Measurements from ENCODE around the gene TEK. TPM values are rescaled to one million over a fixed set of nuclear protein-coding genes. Genes with fewer than 3 reads are reported as not detected.
"Not testable (repeated sequence)": the region's sequence is repeated elsewhere in the genome, so short reads cannot be mapped to it uniquely, and the experiment has no call there.

The TEK gene
- not detected for polyA plus RNA-seq

GRCh38 chr9:27108981-27109541 is at the start of gene TEK:
TEK (plus strand) TSS chr9:27109225; CDS start chr9:27109591, 366 bp downstream.
- Mint-ChIP-seq H3K36me3 (no peaks in the 10 kb centered on the region), H3K4me3 (no peak within 1 kb of the TSS), H3K4me1 (no peaks in the 10 kb centered on the region), H3K9me3 (no peaks in the 10 kb centered on the region), H3K27me3 (peaks cover 6% of the 10 kb centered on the region), H3K27ac (no peak within 1 kb of the TSS)

- Mint-ChIP-seq H3K9me3 (no peaks in the 10 kb centered on the region), H3K27ac (no peak overlapping the region), H3K4me3 (no peak overlapping the region), H3K27me3 (no peaks in the 10 kb centered on the region), H3K4me1 (no peaks in the 10 kb centered on the region), H3K36me3 (peaks cover 3% of the 10 kb centered on the region)
Observed at GRCh38 chr9:27059412-27059811, 49.6 kb upstream of the TEK start.

- peaks cover 3% of the 10 kb centered on the region for H3K36me3 Mint-ChIP-seq
- no peak overlapping the region for H3K27ac Mint-ChIP-seq
Observed at GRCh38 chr9:27059907-27060306, 49.1 kb upstream of the TEK start.

GRCh38 chr9:27065288-27065687 is 43.7 kb upstream of the TEK start:
- no peaks in the 10 kb centered on the region for H3K27me3 Mint-ChIP-seq
- peaks cover 3% of the 10 kb centered on the region for H3K36me3 Mint-ChIP-seq
- H3K9me3 Mint-ChIP-seq = no peaks in the 10 kb centered on the region
- H3K4me3 Mint-ChIP-seq = no peak overlapping the region
- no peaks in the 10 kb centered on the region for H3K4me1 Mint-ChIP-seq
- H3K27ac Mint-ChIP-seq = no peak overlapping the region

More at GRCh38 chr9:27059907-27060306, 49.1 kb upstream of the TEK start:
- Mint-ChIP-seq H3K9me3 (no peaks in the 10 kb centered on the region), H3K4me1 (no peaks in the 10 kb centered on the region), H3K4me3 (no peak overlapping the region), H3K27me3 (no peaks in the 10 kb centered on the region)

- no peak overlapping the region for H3K27ac Mint-ChIP-seq
- H3K36me3 Mint-ChIP-seq = peaks cover 2% of the 10 kb centered on the region
- no peaks in the 10 kb centered on the region for H3K9me3 Mint-ChIP-seq
- H3K27me3 Mint-ChIP-seq = no peaks in the 10 kb centered on the region
- peaks cover 0 to 3% (median 0%) of the 10 kb centered on the region in 3 donors for H3K4me1 Mint-ChIP-seq
- H3K4me3 Mint-ChIP-seq = no peak overlapping the region
Observed at GRCh38 chr9:27073841-27074728, 34.9 kb upstream of the TEK start.

- H3K4me1 Mint-ChIP-seq = peaks cover 0 to 3% (median 0%) of the 10 kb centered on the region in 3 donors
- H3K36me3 Mint-ChIP-seq = peaks cover 2% of the 10 kb centered on the region
- H3K27me3 Mint-ChIP-seq = no peaks in the 10 kb centered on the region
Observed at GRCh38 chr9:27078685-27079084, 30.3 kb upstream of the TEK start.

GRCh38 chr9:27085456-27085855 is 23.6 kb upstream of the TEK start:
- Mint-ChIP-seq H3K27ac (no peak overlapping the region), H3K9me3 (no peaks in the 10 kb centered on the region)

More at GRCh38 chr9:27078685-27079084, 30.3 kb upstream of the TEK start:
- no peak overlapping the region for H3K27ac Mint-ChIP-seq
- no peaks in the 10 kb centered on the region for H3K9me3 Mint-ChIP-seq
- no peak overlapping the region for H3K4me3 Mint-ChIP-seq

GRCh38 chr9:27086818-27087680 is 22.0 kb upstream of the TEK start:
- Mint-ChIP-seq H3K27me3 (peaks cover 5% of the 10 kb centered on the region), H3K4me3 (no peak overlapping the region), H3K4me1 (no peaks in the 10 kb centered on the region), H3K36me3 (no peaks in the 10 kb centered on the region), H3K27ac (no peak overlapping the region), H3K9me3 (no peaks in the 10 kb centered on the region)

More at GRCh38 chr9:27085456-27085855, 23.6 kb upstream of the TEK start:
- Mint-ChIP-seq H3K27me3 (peaks cover 5% of the 10 kb centered on the region), H3K4me3 (no peak overlapping the region), H3K36me3 (no peaks in the 10 kb centered on the region), H3K4me1 (no peaks in the 10 kb centered on the region)

GRCh38 chr9:27088981-27089380 is 20.0 kb upstream of the TEK start:
- Mint-ChIP-seq H3K4me3 (no peak overlapping the region), H3K9me3 (no peaks in the 10 kb centered on the region), H3K4me1 (no peaks in the 10 kb centered on the region), H3K36me3 (no peaks in the 10 kb centered on the region), H3K27ac (no peak overlapping the region), H3K27me3 (peaks cover 12% of the 10 kb centered on the region)

- no peaks in the 10 kb centered on the region for H3K4me1 Mint-ChIP-seq
- peaks cover 0 to 2% (median 0%) of the 10 kb centered on the region in 3 donors for H3K9me3 Mint-ChIP-seq
- no peak overlapping the region for H3K4me3 Mint-ChIP-seq
- H3K36me3 Mint-ChIP-seq = peaks cover 2% of the 10 kb centered on the region
- peaks cover 14% of the 10 kb centered on the region for H3K27me3 Mint-ChIP-seq
- H3K27ac Mint-ChIP-seq = no peak overlapping the region
Observed at GRCh38 chr9:27089706-27090105, 19.3 kb upstream of the TEK start.

GRCh38 chr9:27090231-27090630 is 18.8 kb upstream of the TEK start:
- Mint-ChIP-seq H3K27me3 (peaks cover 19% of the 10 kb centered on the region), H3K9me3 (peaks cover 0 to 2% (median 0%) of the 10 kb centered on the region in 3 donors), H3K4me3 (no peak overlapping the region), H3K36me3 (peaks cover 2% of the 10 kb centered on the region), H3K27ac (no peak overlapping the region), H3K4me1 (no peaks in the 10 kb centered on the region)

- Mint-ChIP-seq H3K36me3 (peaks cover 2% of the 10 kb centered on the region), H3K27ac (no peak overlapping the region), H3K27me3 (peaks cover 19% of the 10 kb centered on the region), H3K9me3 (peaks cover 0 to 2% (median 0%) of the 10 kb centered on the region in 3 donors), H3K4me3 (no peak overlapping the region), H3K4me1 (no peaks in the 10 kb centered on the region)
Observed at GRCh38 chr9:27090711-27091110, 18.3 kb upstream of the TEK start.

- H3K4me3 Mint-ChIP-seq, H3K36me3 Mint-ChIP-seq, H3K4me1 Mint-ChIP-seq, H3K27ac Mint-ChIP-seq, H3K9me3 Mint-ChIP-seq: not testable (repeated sequence)
- H3K27me3 Mint-ChIP-seq = peaks cover 24% of the 10 kb centered on the region
Observed at GRCh38 chr9:27092496-27092895, 16.5 kb upstream of the TEK start.

- H3K4me3 Mint-ChIP-seq, H3K9me3 Mint-ChIP-seq, H3K36me3 Mint-ChIP-seq, H3K27ac Mint-ChIP-seq, H3K4me1 Mint-ChIP-seq: not testable (repeated sequence)
- peaks cover 24% of the 10 kb centered on the region for H3K27me3 Mint-ChIP-seq
Observed at GRCh38 chr9:27093384-27094067, 15.5 kb upstream of the TEK start.
